Body of pancreas (tissue), 4 donors: Measurements from ENCODE around the gene HAGHL. TPM values are rescaled to one million over a fixed set of nuclear protein-coding genes. Genes with fewer than 3 reads are reported as not detected.

Experiments
- ATAC-seq: fragments of 150-250 bp; one replicate; pipeline ENCODE4 v1.9.1; 2016
- DNase-seq, 4 donors: peaks; one replicate each; pipeline ENCODE4 v3.0.0-alpha.2; 2019
- H3K27ac ChIP-seq, 4 donors: fragments of 200-600 bp; sonication (generic); 1 replicate in 3 of 4; 2 replicates in 1 of 4; pipeline versions ENCODE4 v1.5.1 to v1.6.1; 2016 to 2019; ENCODE audit warnings: mild to moderate bottlenecking in 1 of 4, mixed read lengths in 1 of 4, moderate library complexity in 1 of 4
- H3K27me3 ChIP-seq, 2 donors: fragments of 200-600 bp; sonication (generic); one replicate each; pipeline ENCODE4 v1.6.0; 2016; ENCODE audit warnings: mild to moderate bottlenecking in 1 of 2
- H3K36me3 ChIP-seq, 2 donors: fragments of 200-600 bp; sonication (generic); replicated peaks in 1 of 2; 2 replicates each; pipeline ENCODE4 v1.5.1; 2016; ENCODE audit warnings: low read depth in 2 of 2; ENCODE audit not compliant: insufficient read depth in 1 of 2
- H3K4me1 ChIP-seq: fragments of 200-600 bp; sonication (generic); one replicate; pipeline ENCODE4 v1.6.0; 2016
- H3K4me3 ChIP-seq, 2 donors: fragments of 200-600 bp; sonication (generic); 1 replicate in 1 of 2; 2 replicates in 1 of 2; pipeline ENCODE4 v1.5.1; 2016 to 2019
- H3K9me3 ChIP-seq, 3 donors: fragments of 200-600 bp; sonication (generic); 1 replicate in 2 of 3; 2 replicates in 1 of 3; pipeline ENCODE4 v1.5.1; 2016
- POLR2A ChIP-seq, 3 donors: fragments of 450-650 bp; IDR thresholded peaks; one replicate each; pipeline ENCODE4 v1.6.1; 2016; ENCODE audit warnings: antibody characterized with exemption in 3 of 3, mild to moderate bottlenecking in 2 of 3
- WGBS, 2 donors: methylation state at CpG; one replicate each; pipeline ENCODE4 v1.1.5; 2017; 5-methylcytosine and 5-hydroxymethylcytosine counted together
- intact Hi-C: fragments of 100-400 bp; cut with DNase I; formaldehyde crosslinking; loops from one replicate; pipeline ENCODE4 v1.15.1; 2023
- total RNA-seq, 2 donors: library from RNA; depleted of rRNA; stranded (reverse); fragments of >200 nt; gene quantifications; one replicate each; pipeline ENCODE4 v1.1.0, GENCODE V29; 2016
- TF ChIP-seq, protein P1 (sequence below), 7 experiments: fragments of 450-650 bp in 4 of 7; fragments of 200-600 bp in 3 of 7; sonication (generic) in 3 of 7; IDR thresholded peaks; one replicate each; pipeline ENCODE4 v1.5.1; 2016 to 2019; ENCODE audit warnings: antibody characterized with exemption in 7 of 7

Gene HAGHL
- total RNA-seq, 2 donors from 2014 or later = 2.6 TPM; not detected in 1

DNA sequence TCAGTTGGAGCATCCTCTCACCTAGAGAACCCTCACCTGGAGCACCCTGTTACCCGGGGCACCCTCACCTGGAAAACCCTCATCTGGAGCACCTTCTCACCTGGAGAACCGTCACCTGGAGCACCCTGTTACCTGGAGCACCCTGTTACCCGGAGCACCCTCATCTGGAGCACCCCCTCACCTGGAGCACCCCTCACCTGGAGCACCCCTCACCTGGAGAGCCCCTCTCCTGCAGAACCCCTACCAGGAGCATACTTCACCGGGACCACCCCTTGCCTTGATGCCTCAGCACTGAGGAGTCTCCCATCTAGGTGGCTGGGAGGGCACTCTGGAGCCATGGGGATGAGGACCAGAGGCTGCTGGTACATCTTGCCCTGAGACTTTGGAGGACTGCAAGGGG lies 17.9 kb upstream of the HAGHL start:
- Histone ChIP-seq H3K27me3 (peaks cover 0 to 40% of the 10 kb centered on the region in 2 donors), H3K4me1 (peaks cover 6% of the 10 kb centered on the region), H3K9me3 (no peaks in the 10 kb centered on the region), H3K36me3 (no peaks in the 10 kb centered on the region), H3K27ac (no peak overlapping the region), H3K4me3 (no peak overlapping the region)
- no peak for TF ChIP-seq POLR2A (IDR thresholded peaks at IDR 0.05)
- TF ChIP-seq, protein P1, sequence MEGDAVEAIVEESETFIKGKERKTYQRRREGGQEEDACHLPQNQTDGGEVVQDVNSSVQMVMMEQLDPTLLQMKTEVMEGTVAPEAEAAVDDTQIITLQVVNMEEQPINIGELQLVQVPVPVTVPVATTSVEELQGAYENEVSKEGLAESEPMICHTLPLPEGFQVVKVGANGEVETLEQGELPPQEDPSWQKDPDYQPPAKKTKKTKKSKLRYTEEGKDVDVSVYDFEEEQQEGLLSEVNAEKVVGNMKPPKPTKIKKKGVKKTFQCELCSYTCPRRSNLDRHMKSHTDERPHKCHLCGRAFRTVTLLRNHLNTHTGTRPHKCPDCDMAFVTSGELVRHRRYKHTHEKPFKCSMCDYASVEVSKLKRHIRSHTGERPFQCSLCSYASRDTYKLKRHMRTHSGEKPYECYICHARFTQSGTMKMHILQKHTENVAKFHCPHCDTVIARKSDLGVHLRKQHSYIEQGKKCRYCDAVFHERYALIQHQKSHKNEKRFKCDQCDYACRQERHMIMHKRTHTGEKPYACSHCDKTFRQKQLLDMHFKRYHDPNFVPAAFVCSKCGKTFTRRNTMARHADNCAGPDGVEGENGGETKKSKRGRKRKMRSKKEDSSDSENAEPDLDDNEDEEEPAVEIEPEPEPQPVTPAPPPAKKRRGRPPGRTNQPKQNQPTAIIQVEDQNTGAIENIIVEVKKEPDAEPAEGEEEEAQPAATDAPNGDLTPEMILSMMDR (IDR thresholded peaks at IDR 0.05) = no peak
- intact Hi-C loops = loop anchor here (10.0 kb wide), 1 partner anchor 466 kb away; no protein-coding TSS in a partner anchor
- DNase-seq (no peak), ATAC-seq (no peak)
- 66 to 72% methylated on average over 2 to 4 of the region's 4 CpGs for WGBS, 2 donors

DNA sequence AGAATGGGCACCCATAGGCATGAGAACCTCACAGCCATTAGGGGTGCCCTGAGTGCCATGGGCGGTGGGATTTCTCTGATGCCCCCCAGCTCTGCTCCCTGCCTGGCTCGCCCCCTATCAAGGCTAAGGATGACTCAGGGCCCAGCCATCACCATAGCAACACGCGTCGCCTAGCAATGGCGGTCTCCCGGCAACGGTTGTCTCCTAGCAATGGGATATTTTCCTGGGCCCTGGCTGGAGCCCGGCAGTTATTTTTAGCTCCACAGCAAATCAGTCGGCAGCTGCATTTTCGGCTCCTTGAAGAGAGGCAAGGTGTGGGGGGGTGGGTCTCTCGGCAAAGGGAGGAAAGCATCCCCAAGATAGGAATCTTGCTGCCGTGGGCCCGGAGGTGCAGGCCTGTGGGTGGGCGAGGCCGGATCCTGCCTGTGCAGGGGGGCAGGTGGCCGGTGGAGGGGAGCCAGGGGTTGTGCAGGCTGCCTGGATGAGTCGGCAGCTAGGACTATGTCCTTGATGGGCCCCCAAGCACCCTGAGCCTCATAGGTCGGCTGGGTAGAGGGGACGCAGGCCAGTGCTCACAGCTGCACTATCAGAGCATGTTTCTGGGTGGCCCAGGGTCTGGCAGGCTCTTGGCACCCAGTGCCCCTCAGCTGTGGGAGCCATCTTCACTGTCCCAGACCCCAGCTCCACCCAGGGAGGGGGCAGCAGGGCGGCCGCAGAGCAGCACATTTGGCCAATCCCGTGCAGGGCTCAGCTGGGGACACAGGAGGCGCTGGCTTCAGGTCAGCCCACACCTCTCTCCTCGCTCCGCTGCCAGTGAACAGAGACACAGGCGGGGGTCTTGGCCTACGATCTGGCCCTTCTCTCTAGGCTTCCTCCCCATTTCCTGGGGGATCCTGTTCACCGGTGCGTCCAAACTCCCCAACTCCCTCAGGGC lies 17.1 kb upstream of the HAGHL start:
- Histone ChIP-seq H3K9me3 (no peaks in the 10 kb centered on the region), H3K27me3 (peaks cover 0 to 34% of the 10 kb centered on the region in 2 donors), H3K27ac (no peak overlapping the region), H3K4me3 (no peak overlapping the region), H3K36me3 (no peaks in the 10 kb centered on the region), H3K4me1 (peaks cover 14% of the 10 kb centered on the region)
- intact Hi-C loops = loop anchor here (5.0 to 10.0 kb wide), 2 partner anchors 342 to 465 kb away; no protein-coding TSS in a partner anchor
- no peak for ATAC-seq
- TF ChIP-seq, protein P1 (IDR thresholded peaks at IDR 0.05) = no peak
- 18 to 19% methylated on average over 14 to 30 of the region's 30 CpGs for WGBS, 2 donors
- peak in 3 of 4 donors; percentile 56 to 68 (median 57) for DNase-seq

- DNase-seq (no peak), ATAC-seq (no peak)
- no peak for TF ChIP-seq POLR2A (IDR thresholded peaks at IDR 0.05)
- TF ChIP-seq, protein P1 (IDR thresholded peaks at IDR 0.05) = no peak
- Histone ChIP-seq H3K4me1 (peaks cover 18% of the 10 kb centered on the region), H3K27ac (no peak overlapping the region), H3K9me3 (no peaks in the 10 kb centered on the region), H3K36me3 (no peaks in the 10 kb centered on the region), H3K27me3 (peaks cover 0 to 31% of the 10 kb centered on the region in 2 donors), H3K4me3 (no peak overlapping the region)
- WGBS, 2 donors = 42 to 53% methylated on average over 9 to 21 of the region's 21 CpGs
- intact Hi-C loops = loop anchor here (5.0 kb wide), 1 partner anchor 342 kb away; no protein-coding TSS in a partner anchor
Observed at GRCh38 chr16:710500-711075, 16.3 kb upstream of the HAGHL start.

DNA sequence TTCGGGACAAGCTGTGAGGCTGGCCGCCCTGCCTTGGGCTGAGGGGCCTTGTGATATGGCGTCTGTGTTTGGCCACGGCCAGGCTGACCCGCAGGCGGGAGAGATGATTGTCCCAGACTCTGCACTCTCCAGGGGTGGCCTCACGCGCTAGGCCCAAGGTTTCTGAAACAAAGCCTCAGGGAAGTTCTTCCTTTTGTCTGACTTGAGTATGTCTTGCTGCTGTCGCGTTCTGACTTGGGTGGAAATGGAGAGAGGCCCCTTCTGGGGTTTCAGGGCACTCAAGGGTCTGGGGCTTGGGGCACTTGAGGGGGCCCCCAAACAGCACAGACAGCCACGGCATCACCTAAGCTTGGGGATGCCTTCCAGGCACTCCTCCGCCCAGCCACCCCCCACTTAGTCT lies 15.8 kb upstream of the HAGHL start:
- no peaks in the 10 kb centered on the region for H3K9me3 ChIP-seq
- no peak for ATAC-seq
- DNase-seq = no peak
- H3K27me3 ChIP-seq = peaks cover 0 to 30% of the 10 kb centered on the region in 2 donors
- H3K27ac ChIP-seq = no peak overlapping the region
- H3K4me1 ChIP-seq = peaks cover 23% of the 10 kb centered on the region
- no peak overlapping the region for H3K4me3 ChIP-seq
- no peaks in the 10 kb centered on the region for H3K36me3 ChIP-seq
- WGBS, 2 donors = 45 to 50% methylated on average over 8 to 12 of the region's 12 CpGs
- TF ChIP-seq POLR2A (IDR thresholded peaks at IDR 0.05) = no peak
- TF ChIP-seq, protein P1 (IDR thresholded peaks at IDR 0.05) = no peak
- intact Hi-C loops = loop anchor here (5.0 kb wide), 1 partner anchor 341 kb away; no protein-coding TSS in a partner anchor
